ENCODE results near the gene TLX1.

The TLX1 gene

DNA sequence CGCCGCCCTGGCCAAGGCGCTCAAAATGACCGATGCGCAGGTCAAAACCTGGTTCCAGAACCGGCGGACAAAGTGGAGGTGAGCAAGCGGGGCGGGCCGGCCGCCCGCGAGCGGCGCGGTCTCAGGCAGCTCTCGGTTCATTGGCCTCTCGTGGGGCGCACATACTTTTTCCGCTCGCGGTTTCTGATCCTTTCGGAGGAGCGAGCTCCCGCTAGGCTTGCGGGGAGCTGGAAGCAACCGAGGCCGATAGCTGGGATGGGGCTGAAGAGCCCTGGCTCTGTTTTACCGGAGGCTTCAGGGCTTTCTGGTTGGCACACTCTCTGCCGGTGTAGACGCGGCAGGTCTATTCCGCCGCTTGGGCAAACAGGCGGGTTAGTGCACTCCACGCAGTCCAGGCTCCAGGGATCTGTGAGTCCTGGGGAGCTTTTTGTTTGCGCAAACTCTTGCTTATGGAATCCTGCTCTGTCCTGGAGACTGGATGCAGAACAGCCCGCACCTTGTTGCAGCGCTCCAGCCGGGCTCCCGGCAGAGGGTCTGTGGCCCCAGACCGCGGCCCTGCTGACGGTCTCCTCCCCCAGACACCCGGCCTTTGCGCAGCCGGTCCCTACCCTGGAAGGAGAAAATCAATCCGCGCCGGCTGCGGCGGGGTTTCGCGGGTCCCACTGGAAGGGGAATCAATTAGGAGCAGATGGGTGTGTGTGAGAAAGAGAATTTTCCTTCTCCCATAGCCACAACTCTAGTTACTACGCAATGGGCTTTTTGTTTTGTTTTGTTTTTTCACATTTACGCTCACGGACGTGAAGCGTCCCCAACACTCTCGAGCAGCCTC is 3.4 kb downstream of the TLX1 start:
- no peak for DNase-seq

DNA sequence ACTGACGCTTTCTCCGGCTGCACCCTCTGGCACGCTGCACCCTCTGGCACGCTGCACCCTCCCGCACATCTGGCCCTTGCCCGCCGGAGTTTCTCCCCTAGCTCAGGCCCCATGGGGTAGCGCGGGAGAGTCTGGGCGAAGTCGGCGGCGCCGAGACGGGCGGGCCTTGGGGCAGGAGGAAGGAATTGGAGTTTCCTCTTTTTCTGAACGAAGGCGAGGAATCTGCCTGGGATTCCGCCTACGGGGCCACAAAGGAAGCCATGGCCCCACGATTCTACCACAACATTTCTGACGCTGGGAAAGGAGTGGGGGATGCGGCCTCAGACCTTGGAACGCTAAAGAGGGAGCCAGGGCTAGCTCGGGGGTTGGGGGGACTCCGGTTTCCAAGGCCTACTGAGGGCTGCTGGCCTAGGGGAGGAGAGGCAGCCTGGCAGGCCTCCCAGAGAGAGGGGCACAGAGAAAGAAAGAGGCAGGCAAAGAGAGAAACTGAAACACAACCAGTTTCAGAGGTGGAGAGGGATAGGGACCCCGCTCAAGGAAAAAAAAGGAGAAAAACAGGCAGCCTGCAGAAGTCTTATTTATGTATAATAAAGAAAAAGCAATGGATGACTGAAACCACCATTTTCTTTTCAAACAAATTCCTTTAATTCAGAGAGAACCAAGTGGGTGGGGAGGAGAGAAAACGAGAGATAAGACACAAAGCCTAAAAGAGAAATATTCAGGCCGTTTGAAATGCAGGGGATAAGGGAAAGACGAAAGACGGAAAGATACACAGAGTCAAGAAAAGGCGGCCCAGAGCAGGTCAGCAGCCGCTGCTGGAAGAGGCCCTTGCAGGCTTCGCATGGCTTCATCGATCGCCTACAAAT is 4.3 kb downstream of the TLX1 start:
- no peak for DNase-seq

DNA sequence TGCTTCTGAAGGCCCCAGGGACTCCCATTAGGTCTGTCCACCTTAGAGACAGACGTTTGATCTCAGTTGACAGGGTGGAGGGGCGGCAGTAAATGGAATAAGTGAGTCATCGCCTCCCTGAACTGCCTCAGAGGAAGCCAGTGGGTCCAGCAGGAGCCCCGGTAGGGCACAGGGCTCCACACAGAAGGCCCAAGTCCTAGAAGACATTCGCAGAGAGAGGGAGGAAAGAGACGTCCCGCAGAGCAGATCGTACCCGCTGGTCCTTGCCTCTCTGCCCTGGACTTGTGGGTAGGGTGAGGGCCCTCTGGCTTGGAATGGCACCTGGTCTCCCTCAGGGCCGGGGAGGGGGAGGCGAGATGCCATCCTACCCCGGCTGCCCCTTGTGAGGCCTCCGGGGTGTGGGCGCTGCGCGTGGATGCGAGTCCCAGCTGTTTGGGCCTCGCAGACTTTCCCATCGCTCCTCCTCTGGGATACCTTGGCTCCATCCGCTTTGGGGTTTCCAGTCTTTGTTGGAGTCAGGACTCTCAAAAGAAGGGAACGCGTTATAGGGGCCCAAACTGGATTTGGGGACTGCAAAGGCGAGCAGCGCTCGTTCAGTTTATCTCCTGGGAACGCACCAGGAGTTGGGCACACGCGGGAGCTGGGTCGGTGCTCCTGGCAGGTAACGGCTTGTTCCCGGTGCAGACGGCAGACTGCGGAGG is 5.1 kb downstream of the TLX1 start:
- no peak for DNase-seq

DNA sequence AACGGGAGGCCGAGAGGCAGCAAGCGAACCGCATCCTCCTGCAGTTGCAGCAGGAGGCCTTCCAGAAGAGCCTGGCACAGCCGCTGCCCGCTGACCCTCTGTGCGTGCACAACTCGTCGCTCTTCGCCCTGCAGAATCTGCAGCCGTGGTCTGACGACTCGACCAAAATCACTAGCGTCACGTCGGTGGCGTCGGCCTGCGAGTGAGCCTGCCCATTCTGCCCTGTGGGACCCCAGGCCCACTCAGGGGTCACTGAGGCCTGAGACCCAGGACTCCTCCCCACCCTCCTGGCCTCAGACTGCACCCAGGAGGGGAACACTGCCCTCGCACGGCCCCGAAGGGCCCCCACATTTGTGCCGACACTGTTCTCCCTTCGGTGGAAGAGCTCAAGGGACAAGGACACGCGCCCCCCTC is 5.6 kb downstream of the TLX1 start:
- DNase-seq, result no peak

DNA sequence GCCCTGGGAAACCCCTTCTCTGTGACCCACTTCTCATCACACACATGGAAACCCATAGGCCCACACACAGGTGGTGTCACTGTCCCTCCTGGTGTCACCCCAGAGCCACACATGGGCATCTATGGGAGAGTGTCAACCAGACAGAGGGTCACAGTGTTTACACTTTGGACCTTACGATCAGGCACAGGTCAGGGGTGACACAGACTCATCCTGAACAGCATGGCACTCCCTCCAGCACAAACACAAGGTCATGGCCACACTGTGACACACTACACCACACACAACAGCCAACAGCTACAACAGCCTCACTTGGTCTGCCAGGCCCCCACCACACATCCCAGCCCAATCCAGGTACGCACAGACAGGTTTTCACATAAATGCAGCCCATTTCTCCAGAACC is 6.2 kb downstream of the TLX1 start:
- DNase-seq, result no peak

- DNase-seq, result no peak
Observed at GRCh38 chr10:101138788-101139420, 7.8 kb downstream of the TLX1 start.

GRCh38 chr10:101139421-101139911 is 8.4 kb downstream of the TLX1 start:
- no peak for DNase-seq

DNA sequence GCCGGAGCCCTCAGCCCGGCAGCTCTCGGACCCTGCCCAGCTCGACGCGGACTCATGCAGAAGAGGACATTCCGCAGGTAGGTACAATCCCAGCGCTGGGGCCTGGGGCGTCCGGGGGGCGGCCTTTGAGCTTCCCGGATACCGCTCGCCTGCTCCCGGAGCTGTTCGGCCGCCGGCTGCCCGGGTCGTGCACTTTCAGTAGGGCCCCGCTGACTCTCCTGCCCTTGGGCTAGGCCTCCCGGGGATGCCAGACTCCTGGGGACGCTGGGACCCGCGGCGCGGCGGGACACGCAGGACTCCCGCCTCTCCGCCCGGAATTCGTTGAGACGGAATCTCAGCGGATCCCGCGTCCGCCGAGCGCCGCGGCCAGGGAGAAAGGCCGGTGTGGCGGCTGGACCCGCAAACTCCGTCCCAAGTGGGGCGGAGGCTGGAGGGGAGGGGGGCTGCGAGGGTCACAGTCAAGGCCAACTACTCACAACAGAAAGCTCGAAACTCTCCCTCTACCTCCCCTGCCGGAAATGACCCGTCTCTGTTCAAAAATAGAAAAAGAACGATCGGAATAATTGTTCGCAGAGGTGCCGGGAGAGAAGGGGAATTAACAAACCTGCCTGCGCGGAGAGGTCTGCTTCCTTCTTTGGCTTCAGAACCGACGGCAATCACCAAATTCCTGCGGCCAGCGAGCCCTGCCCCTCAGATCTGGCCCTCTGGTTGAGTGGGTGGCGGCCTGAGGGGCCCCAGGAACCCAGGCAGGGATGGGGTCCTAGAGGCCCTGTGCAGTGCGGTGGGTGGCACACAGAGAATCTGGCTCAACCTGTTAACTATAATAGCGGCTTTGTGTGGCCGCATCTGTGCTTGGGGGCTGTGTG is 9.2 kb downstream of the TLX1 start:
- no peak for DNase-seq

DNA sequence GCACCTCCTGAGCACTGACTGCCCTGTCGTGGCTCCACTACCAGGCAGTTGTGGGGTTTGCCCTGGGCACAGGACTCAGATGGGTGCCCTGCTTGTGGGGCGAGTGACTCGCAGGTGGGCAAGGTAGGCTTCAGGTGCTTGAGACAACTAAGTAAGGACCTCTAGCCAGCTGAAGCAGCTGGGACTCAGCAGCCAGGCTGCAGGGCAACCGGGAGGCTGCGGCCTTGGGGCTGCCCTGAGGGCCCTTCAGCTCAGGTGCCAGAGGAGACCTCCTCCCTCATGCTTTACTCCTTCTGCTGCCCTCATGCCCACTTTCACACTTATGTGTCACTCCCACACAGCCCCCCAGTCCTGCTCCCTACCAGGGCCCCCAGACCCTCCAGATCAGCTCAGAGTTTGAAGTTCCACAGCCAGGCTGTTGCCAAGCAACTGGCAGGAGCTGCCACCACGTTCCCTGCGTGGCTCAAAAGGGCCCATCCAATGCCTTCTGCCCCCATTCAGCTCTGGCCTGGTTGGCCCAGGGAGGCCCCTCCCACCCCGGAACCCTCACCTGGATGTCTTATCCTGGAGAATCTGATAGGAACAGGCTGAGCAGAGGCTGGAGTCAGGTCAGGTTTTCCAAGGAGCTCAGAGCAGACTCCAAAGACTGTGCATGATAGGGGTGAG is 10.0 kb downstream of the TLX1 start:
- DNase-seq, result no peak

- DNase-seq, result peak; percentile 56
Observed at GRCh38 chr10:101141616-101142532, 10.8 kb downstream of the TLX1 start.

- DNase-seq, result no peak
Observed at GRCh38 chr10:101142533-101143344, 11.6 kb downstream of the TLX1 start.

DNA sequence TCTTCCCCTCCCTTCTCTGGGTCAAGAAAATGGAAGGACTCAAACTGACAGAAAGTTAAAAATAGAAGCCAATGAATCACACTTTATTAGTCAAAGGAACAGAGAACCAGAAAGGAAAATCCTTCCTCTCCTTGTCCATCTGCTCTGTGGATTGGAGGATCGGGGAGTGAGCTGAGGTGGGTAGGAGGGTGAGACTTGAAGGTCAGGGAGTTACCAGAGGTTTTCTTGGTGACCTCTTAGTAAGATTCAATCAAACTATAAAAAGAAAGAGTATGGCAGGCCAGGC is 12.2 kb downstream of the TLX1 start:
- DNase-seq, result no peak

DNA sequence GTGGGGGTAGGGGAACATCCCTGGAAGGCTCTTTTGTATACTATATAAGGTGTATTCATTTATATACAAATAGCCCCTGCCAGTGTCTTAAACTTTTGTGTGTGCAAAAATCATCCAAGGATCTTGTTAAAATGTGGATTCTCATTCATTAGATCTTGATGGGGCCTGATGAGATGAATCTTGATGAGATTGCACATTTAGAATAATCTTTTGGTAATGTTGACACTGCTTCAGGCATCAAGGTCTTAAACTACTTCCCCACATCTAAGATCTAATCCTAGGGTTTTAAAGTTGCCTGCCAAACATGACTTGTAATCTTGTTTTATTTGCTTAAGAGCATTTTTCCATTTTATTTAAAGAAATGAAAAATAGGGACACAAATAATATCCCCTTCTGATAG is 13.0 kb downstream of the TLX1 start:
- DNase-seq, result no peak

GRCh38 chr10:101145145-101145544 is 14.0 kb downstream of the TLX1 start:
- no peak for DNase-seq

GRCh38 chr10:101145750-101146391 is 14.8 kb downstream of the TLX1 start:
- DNase-seq, result no peak

- DNase-seq, result no peak
Observed at GRCh38 chr10:101146392-101147251, 15.5 kb downstream of the TLX1 start.

DNA sequence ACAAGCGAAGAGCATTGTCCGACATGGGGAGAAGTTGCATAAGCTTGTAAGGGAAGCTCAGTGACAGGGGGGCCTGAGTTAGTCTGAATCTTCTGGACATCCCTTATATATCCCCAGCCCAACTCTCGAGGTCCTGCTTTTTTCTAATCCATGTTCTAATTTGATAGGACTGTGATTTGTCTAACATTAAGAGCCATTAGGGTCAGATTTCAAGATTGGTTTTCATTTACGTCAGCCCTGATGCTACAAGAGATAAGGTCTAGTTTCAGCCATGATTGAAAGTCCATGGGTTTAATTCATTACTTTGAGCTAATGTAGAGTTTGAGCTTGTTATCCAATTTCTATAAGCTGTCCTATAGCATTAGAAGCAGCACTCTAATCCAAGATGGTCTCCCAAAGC is 20.3 kb downstream of the TLX1 start:
- DNase-seq, result no peak

DNA sequence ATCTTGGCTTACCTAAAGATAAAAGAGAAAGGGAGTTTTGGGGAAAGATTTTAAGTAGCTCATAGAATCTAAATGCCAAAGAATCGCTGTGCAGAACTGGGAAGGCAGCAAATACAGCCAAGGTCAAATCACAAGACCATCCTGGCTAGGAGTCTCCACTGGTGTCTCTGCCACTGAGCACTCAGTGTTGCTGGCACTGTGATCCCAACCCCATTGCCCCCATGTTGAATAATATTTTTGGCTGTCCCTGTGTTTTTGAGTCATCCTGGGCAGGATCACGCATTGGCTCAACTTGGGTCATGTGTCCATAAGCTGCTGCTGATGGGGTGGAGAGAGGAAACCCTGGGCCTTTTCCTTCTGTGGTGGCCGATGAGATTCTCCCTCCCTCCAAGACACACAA is 21.2 kb downstream of the TLX1 start:
- DNase-seq, result no peak
